Epithelial cell of prostate (primary cell): ENCODE measurements around the gene UBA7.

Experiments
- DNase-seq: peaks from one replicate; pipeline ENCODE4 v3.0.0-alpha.2; 2011; ENCODE audit warnings: low read depth, low spot score
- H3K27ac ChIP-seq: fragments of 450-650 bp; 2 replicates; pipeline ENCODE4 v1.5.1; 2017; ENCODE audit warnings: mild to moderate bottlenecking

UBA7 gene

GRCh38 chr3:49806850-49807249 is 6.9 kb downstream of the UBA7 start:
- no peak overlapping the region for H3K27ac ChIP-seq
- DNase-seq: no peak

DNA sequence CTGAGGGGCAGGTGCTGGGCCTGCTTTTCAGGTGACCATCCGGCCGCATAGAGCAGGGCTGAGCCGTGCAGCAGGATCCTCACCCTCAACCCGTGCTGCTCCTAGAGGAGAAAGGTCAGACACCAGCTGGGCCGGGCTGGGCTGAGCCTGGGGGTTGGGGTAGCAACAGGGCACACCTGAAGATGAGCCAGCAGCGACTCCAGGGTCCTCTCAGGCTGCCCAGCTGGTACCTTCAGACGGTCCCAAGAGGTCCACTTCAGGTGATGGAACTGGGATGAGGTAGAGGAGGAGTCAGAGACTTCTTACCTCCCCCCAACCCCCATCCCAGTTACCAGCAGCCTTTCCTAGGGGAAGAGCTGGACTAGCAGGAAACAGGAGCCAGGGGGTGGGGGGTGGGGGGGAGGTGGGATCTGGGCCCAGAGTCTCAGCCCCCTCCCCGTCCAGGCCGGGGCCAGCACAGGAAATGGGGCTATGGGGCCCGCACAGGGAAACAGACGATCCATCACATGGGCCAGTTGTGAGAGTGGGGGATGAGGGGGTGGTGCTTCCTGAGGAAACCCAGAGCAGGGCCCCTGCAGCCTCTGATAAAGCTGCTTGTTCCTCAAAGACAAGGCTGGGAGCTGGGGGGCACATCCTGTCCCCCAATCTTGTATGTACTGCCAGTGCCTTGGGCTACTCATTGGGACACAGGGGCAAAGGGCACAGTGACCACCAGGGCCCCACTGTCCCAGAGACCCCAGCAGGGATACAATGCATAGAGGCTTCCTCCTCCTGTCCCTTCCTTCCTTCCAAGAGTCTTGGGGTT is 7.7 kb downstream of the UBA7 start:
- no peak for DNase-seq
- H3K27ac ChIP-seq: no peak overlapping the region

DNA sequence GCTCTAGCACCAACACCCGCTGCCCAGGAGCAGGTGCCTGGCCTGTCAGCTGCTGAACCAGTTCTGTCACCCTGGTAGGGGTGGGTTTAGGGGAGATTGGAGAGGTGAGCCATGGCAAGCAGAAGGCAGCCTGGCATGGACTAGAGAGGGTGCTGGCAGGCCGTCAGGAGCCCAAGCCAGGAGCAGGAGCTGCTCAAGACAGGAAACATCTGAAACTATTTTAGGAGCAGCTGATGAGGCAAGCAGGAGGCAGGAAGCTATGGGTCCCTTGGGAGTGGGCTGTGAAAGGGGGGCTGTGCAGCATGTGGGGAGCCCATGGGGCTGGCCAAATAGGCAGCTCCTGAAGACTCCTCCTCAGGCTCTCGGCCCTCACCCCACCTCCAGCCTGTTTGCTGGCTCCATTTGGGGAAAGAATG is 8.4 kb downstream of the UBA7 start:
- no peak for DNase-seq
- no peak overlapping the region for H3K27ac ChIP-seq

- no peak for DNase-seq
Observed at GRCh38 chr3:49804141-49805041, 9.4 kb downstream of the UBA7 start.

GRCh38 chr3:49803465-49804140 is 10.2 kb downstream of the UBA7 start:
- peak overlapping the region; percentile 82 for H3K27ac ChIP-seq
- peak; percentile 52 for DNase-seq

More at GRCh38 chr3:49804141-49805041, 9.4 kb downstream of the UBA7 start:
- peak overlapping the region; percentile 82 for H3K27ac ChIP-seq

DNA sequence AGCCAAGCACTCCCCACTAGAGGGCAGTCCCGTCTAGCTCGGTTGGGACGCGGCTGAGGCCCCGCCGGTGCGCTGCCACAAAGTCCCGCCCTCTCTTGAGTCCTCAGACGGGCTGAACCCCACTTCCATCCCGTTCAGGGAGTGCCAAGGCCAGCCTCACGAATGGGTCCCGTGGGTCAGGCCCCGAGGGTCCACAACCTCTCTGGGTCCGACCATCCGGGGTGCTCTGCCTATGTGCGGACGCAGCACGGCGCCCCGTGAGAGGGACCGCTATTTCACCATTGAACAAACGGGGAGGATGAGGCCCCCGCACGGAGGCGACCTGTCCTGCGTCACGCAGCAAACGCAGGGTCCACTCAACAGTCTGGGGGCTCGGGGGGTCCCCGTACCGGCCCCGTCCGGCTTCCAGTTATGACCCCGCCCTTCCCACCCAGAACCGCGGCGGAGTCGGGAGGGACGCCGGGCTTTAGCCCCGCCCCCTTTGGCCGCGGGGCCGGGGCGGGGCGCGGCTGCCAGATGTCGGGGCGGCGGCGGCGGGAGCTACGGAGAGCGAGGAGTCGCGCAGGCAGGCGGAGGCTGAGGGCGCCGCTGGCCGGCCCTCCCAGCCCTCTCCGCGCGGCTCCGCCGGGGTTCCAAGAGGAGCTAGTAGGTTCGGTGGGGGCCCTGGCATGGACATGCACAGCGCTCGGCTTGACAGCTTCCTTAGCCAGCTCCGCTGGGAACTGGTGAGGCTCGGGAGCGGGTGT is 10.9 kb downstream of the UBA7 start, which contains the start of gene INKA1:
TSS of gene INKA1 (plus strand) at position 543 of the 746 bp plus-strand sequence. CDS start at position 675, 132 bp downstream.
- peak within 1 kb of the TSS; percentile 82 for H3K27ac ChIP-seq
- DNase-seq: peak; percentile 20

GRCh38 chr3:49801160-49801559 is 12.6 kb downstream of the UBA7 start:
- H3K27ac ChIP-seq: no peak overlapping the region
- DNase-seq: no peak

DNA sequence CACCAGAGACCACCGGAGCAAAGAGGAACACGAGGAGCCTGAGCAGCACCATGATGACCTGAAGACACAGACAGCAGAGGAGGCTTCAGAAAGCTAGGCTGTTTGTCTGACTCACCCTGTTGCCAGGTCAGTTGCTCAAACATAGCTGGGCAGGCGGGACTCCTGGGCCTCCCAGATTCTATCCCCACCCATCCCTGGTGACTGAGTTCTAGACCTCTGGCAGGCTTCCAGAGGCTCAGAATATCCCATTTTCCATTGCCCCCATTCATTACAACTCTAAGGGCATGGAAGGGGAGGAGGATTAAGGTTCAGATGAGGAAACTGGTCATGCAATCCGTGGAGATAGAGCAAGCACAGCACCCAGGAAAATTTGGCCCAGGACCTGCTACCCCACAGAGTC is 14.0 kb downstream of the UBA7 start, which contains the start of gene CDHR4:
TSS of gene CDHR4 (minus strand) at position 113 of the 400 bp plus-strand sequence. CDS start at position 52, 61 bp downstream.
- peak; percentile 49 for DNase-seq

DNA sequence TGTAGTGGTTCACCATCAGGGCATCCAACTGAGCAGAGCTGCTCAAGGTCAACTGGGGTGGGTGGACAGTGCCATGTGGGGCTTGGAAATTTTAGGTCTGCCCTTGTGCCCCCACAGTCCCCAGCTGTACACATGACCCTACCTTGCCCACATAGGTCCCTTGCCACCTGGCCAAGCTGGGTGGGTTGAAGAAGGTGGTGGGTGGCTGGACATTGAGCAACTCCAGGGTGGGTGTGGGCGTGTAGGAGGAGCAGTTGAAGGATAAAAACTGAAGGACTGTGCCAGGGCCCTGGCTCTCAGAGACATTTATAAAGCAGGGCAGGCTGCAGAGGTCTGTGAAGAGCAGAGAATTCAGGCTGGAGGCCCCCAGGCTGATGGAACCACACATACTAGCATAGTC is 14.6 kb downstream of the UBA7 start:
- no peak overlapping the region for H3K27ac ChIP-seq
- DNase-seq: no peak

More for the DNA sequence above, 14.0 kb downstream of the UBA7 start, which contains the start of gene CDHR4:
- H3K27ac ChIP-seq: no peak within 1 kb of the TSS

DNA sequence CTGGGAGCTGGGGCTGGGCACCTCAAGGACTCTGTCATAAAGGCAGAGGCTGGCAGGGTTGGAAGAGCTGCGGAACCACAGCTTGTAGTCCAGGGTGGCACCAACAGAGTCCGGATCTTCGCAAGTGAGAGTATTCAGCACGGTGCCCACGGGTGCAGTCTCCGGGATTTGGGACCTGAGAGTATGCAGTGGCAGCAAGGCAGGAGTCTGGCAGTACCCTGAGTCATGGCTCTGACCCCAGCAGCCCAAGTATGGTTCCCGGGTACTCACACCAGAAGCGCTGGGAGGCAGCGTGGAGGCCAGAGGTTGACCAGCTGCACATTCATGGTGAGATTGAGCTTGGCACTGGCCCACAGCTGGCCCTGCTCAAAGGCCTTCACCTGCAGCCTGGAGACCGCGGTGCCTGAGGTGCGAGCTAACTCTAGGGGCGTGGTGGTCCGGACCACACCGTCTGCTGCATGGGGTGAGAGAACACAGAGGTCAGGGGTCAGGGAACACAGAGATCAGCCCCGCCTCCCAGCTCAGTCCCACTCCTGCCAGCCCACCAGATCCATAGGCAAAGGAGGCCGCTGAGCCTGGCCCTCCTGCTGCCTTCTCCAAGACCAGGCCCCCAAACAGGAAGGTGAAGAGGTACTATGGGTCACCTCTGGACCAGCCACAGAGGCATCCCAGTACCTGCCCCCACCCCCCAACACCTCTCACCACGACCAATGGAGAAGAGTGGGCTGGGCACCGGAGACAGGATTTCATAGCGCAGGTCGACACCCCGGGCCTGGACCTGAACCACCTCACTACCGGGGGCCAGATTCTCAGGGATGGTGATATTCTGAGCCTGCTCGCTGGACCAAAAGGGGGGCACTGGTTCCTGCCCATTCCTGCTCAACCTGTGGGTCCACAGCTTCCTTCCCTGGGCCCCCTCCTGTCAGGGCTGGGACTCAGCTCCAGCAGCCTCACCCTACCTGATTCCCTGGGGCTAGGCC is 18.5 kb downstream of the UBA7 start:
- H3K27ac ChIP-seq: no peak overlapping the region
- DNase-seq: no peak

DNA sequence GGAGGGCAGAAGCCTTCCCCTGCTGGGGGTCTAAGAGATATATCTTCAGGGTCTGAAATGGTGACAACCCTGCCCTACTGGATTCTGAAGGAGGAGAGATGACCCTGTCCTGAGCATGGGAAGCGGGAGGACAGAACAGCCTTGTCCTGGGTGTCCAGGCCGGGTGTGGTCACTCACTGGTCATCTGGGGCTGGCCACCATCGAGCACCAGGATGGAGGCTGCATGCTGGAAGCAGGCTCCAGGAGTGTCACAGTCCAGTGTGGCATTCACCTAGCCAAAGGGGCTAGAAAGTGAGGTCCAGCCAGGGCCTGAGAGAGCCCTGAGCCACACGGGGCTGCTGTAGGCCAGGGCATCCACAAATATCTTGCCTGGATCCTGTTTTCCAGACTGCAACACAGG is 19.3 kb downstream of the UBA7 start:
- DNase-seq: no peak
- H3K27ac ChIP-seq: no peak overlapping the region

DNA sequence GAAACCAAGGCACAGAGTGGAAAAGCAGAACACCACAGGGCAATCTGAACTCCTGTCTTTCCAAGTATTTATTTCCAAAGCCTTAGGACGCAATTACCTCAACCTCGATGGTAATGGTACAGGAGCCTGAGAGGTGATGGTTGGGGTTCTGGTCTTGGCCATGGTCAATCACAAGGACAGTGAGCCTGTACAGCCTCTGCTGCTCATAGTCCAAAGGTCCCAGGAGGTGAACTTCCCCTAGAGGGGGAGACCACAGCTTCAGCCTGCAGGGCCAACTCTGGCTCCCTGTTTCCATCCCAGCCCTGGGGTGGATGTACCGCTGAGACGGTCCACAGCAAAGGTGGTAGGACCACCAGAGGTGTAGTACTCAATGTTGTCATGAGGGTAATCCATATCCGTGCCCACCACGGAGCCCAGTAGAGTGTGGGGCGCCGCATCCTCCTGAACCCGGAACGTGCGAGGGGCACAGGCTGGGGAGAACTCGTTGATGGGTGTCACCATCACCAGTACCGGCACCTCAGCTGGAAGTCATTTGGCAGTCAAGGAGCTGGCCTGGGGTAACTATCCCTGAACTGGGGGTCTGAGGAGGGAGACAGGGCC is 20.2 kb downstream of the UBA7 start:
- H3K27ac ChIP-seq: no peak overlapping the region
- no peak for DNase-seq

DNA sequence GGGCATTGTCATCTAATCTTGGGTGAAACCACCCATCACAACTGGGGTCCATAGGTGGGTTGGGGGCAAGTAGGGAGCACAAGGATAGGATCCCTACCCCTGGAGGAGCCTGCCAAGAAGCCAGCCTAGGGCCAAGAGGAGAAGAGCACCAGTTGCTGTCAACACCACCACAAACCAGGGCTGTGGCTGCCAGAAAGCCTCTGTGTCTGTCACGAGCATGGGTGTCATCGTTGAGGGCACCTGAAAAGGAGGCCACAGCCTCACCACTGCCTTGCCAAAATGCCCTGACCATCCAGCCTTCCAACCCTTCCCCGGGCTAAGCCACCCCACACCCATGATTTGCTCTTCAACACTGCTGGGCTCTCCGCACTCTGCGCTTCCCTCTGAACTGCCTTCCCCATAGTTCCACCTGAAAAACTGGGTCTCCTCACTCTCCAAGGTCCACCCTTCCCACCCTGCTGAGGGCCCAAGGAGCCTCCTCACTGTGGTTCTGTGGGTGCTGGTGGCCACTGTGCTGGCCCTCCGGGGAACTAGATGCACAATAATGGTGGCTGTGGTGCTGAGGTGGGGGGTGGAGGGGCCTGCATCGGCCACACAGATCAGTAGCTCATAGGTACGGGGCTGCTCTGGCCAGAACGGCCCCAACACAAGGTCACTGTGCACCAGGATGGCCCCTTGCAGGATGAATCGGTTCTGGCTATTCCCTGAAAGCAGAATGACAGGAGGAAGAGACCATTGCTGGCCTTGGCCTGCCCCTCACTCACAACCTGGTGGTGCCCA is 21.2 kb downstream of the UBA7 start:
- no peak overlapping the region for H3K27ac ChIP-seq
- DNase-seq: no peak

DNA sequence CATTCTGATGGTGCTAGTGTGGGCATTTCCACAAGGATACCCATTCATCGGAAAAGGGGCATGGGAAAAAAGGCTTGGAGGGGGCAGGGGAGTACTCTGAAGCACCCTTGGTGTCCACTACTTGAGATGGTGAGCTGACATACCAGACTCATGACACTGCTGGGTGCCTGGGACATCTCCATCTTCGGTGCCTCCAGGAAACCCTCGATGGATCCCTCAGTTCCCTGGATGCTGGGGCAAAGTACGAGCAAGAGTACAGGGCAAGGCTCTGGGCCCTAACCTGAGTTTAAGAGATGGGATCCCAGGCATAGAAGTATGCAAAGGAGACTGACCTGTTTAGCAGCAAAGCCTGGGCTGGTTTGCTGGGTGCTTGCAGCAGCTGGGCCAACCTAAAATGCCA is 22.2 kb downstream of the UBA7 start:
- no peak overlapping the region for H3K27ac ChIP-seq
- DNase-seq: no peak

GRCh38 chr3:49790626-49791411 is 22.9 kb downstream of the UBA7 start:
- DNase-seq: no peak
- no peak overlapping the region for H3K27ac ChIP-seq

- DNase-seq: no peak
- no peak overlapping the region for H3K27ac ChIP-seq
Observed at GRCh38 chr3:49788056-49788455, 25.7 kb downstream of the UBA7 start.

GRCh38 chr3:49787536-49787935 is 26.2 kb downstream of the UBA7 start:
- no peak for DNase-seq
- peak overlapping the region; percentile 67 for H3K27ac ChIP-seq
